GM12878 (cell line): Measurements from ENCODE around the gene HS1BP3. TPM values are rescaled to one million over a fixed set of nuclear protein-coding genes. Genes with fewer than 3 reads are reported as not detected.

Experiments
- BHLHE40 ChIP-seq, 2 experiments: fragments of 450-650 bp in 1 of 2; IDR thresholded peaks; 2 replicates each; pipeline ENCODE4 v1.6.1; 2011 to 2017; ENCODE audit warnings: low read depth in 2 of 2, borderline replicate concordance in 1 of 2, improper control_type of control experiment in 1 of 2, low read length in 1 of 2, mild to moderate bottlenecking in 1 of 2
- FOS ChIP-seq: IDR thresholded peaks from 3 replicates; pipeline ENCODE4 v1.6.1; 2011; ENCODE audit warnings: borderline replicate concordance; ENCODE audit not compliant: insufficient read length; ENCODE audit errors: extremely low read depth
- MTA2 ChIP-seq: fragments of 450-650 bp; IDR thresholded peaks from 2 replicates; pipeline ENCODE4 v1.6.1; 2016; ENCODE audit warnings: low read depth, mild to moderate bottlenecking, moderate library complexity
- NR2F1 ChIP-seq: fragments of 450-650 bp; conservative IDR thresholded peaks from 2 replicates; pipeline ENCODE4 v1.6.1; 2017; ENCODE audit warnings: mild to moderate bottlenecking
- PAX5 ChIP-seq: IDR thresholded peaks from 2 replicates; pipeline ENCODE4 v1.6.1; 2011; ENCODE audit warnings: low read depth, low read length, borderline replicate concordance
- RAD51 ChIP-seq: fragments of 450-650 bp; IDR thresholded peaks from 2 replicates; pipeline ENCODE4 v1.6.1; 2016; ENCODE audit warnings: moderate library complexity, mild to moderate bottlenecking, inconsistent platforms
- RCOR1 ChIP-seq: conservative IDR thresholded peaks from 2 replicates; pipeline ENCODE4 v1.6.1; 2012; ENCODE audit warnings: low read depth, low read length, improper control_type of control experiment
- STAT1 ChIP-seq: fragments of 450-650 bp; conservative IDR thresholded peaks from 2 replicates; pipeline ENCODE4 v1.6.1; 2014; ENCODE audit warnings: antibody characterized with exemption, mild to moderate bottlenecking
- TCF7 ChIP-seq: IDR thresholded peaks from 2 replicates; pipeline ENCODE4 v1.6.1; 2014; ENCODE audit warnings: antibody characterized with exemption, borderline replicate concordance
- ZBTB40 ChIP-seq: fragments of 450-650 bp; IDR thresholded peaks from 2 replicates; pipeline ENCODE4 v1.6.1; 2016; ENCODE audit warnings: mild to moderate bottlenecking, moderate library complexity, borderline replicate concordance
- ZNF384 ChIP-seq: IDR thresholded peaks from 2 replicates; pipeline ENCODE4 v1.6.1; 2012; ENCODE audit warnings: low read depth, mild to moderate bottlenecking, low read length, improper control_type of control experiment, borderline replicate concordance
- polyA plus RNA-seq, 11 experiments: library from polyadenylated mRNA; depleted of rRNA in 4 of 11; unstranded in 6 of 11; stranded (reverse) in 5 of 11; fragments of >200 nt; fragmentation: Nextera tagmentation in 4 of 11; fragmentation: Illumina TruSeq in 1 of 11; extraction: Ambion mirVana in 4 of 11; extraction: Trizol in 1 of 11; gene quantifications; 1 replicate in 1 of 11; 2 replicates in 10 of 11; pipeline versions ENCODE4 v1.2.1 to v1.2.3, GENCODE V29; 2011 to 2016; ENCODE audit warnings: inconsistent platforms in 2 of 11, missing spikeins in 2 of 11, low read depth in 1 of 11
- total RNA-seq, 4 experiments: library from RNA; depleted of rRNA in 3 of 4; stranded (reverse); fragments of >200 nt in 3 of 4; fragmentation: Illumina TruSeq in 1 of 4; extraction: Trizol in 1 of 4; gene quantifications; 2 replicates each; pipeline versions ENCODE4 v1.2.1 to v1.2.3, GENCODE V29; 2013 to 2021
- TF ChIP-seq, protein P1 (sequence below): fragments of 450-650 bp; IDR thresholded peaks from 2 replicates; pipeline ENCODE4 v1.6.1; 2017; ENCODE audit warnings: antibody characterized with exemption, mild to moderate bottlenecking, moderate library complexity
- TF ChIP-seq, protein P2 (sequence below): fragments of 450-650 bp; IDR thresholded peaks from 2 replicates; pipeline ENCODE4 v1.6.1; 2017; ENCODE audit warnings: mild to moderate bottlenecking
- TF ChIP-seq, protein P3 (sequence below): fragments of 450-650 bp; IDR thresholded peaks from 2 replicates; pipeline ENCODE4 v1.6.1; 2018; ENCODE audit warnings: mild to moderate bottlenecking, low read depth, moderate library complexity; ENCODE audit not compliant: partially characterized antibody
- TF ChIP-seq, protein P4 (sequence below): fragments of 450-650 bp; IDR thresholded peaks from 2 replicates; pipeline ENCODE4 v1.6.1; 2016; ENCODE audit warnings: mild to moderate bottlenecking

HS1BP3 gene
- total and polyA plus RNA-seq, 10 of the 15 experiments (the other 5 are each of a cell fraction or from before 2014, with no cell fraction given), result 0.47 to 7.2 (median 4.6) TPM

DNA sequence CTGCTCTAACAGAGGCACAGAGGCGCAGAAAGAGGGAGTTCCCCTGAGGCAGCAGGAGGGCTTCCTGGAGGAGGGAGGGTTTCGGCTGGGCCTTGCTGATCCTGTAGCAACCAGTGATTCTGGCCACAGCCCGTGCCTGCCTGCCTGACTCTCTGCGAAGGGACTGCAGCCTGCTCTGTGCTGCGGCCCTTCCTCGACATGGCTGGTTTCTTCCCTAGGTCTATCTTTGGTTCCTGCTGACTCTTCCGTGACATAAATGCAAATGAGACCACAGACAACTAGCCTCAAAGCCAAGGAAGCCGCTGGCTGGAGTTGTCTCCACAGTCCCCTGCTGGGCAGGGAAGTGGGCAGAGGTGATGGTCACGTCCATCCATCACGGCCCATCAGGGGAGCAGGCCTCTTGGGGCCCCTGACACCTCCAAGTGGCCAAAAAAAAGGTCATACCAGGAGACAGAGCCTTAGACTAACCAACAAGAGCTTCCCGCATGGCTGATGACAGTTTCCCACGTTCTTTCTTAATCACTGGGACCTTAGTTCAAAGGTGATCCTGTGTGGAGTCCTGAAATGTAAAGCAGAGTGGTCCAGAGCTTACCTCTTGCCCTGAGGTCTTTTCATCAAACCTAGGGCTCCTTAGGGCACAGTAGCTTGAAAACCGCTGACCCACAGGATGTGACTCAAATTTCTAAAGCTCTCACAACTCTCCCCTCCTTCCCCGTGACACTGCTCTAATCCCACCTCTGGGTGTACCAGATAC lies 55.3 kb downstream of the HS1BP3 start (continued):
- TF ChIP-seq FOS (no peak), PAX5 (peak; percentile 94), MTA2 (peak; percentile 75), ZNF384 (no peak), STAT1 (0 out of 2 replicates have a peak, but pooled peaks have one; percentile 82), NR2F1 (peak; percentile 91), ZBTB40 (no peak), RCOR1 (no peak), BHLHE40 (IDR thresholded peaks at IDR 0.05; ENCODE audit: borderline replicate concordance in 1 of 2, low read depth in 2 of 2, low read length in 1 of 2) (peak; percentile 90 to 93), TCF7 (no peak), RAD51 (no peak)
- TF ChIP-seq, protein P1, sequence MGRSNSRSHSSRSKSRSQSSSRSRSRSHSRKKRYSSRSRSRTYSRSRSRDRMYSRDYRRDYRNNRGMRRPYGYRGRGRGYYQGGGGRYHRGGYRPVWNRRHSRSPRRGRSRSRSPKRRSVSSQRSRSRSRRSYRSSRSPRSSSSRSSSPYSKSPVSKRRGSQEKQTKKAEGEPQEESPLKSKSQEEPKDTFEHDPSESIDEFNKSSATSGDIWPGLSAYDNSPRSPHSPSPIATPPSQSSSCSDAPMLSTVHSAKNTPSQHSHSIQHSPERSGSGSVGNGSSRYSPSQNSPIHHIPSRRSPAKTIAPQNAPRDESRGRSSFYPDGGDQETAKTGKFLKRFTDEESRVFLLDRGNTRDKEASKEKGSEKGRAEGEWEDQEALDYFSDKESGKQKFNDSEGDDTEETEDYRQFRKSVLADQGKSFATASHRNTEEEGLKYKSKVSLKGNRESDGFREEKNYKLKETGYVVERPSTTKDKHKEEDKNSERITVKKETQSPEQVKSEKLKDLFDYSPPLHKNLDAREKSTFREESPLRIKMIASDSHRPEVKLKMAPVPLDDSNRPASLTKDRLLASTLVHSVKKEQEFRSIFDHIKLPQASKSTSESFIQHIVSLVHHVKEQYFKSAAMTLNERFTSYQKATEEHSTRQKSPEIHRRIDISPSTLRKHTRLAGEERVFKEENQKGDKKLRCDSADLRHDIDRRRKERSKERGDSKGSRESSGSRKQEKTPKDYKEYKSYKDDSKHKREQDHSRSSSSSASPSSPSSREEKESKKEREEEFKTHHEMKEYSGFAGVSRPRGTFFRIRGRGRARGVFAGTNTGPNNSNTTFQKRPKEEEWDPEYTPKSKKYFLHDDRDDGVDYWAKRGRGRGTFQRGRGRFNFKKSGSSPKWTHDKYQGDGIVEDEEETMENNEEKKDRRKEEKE, result no peak
- TF ChIP-seq, protein P2, sequence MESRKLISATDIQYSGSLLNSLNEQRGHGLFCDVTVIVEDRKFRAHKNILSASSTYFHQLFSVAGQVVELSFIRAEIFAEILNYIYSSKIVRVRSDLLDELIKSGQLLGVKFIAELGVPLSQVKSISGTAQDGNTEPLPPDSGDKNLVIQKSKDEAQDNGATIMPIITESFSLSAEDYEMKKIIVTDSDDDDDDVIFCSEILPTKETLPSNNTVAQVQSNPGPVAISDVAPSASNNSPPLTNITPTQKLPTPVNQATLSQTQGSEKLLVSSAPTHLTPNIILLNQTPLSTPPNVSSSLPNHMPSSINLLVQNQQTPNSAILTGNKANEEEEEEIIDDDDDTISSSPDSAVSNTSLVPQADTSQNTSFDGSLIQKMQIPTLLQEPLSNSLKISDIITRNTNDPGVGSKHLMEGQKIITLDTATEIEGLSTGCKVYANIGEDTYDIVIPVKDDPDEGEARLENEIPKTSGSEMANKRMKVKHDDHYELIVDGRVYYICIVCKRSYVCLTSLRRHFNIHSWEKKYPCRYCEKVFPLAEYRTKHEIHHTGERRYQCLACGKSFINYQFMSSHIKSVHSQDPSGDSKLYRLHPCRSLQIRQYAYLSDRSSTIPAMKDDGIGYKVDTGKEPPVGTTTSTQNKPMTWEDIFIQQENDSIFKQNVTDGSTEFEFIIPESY, result no peak
- TF ChIP-seq, protein P3, sequence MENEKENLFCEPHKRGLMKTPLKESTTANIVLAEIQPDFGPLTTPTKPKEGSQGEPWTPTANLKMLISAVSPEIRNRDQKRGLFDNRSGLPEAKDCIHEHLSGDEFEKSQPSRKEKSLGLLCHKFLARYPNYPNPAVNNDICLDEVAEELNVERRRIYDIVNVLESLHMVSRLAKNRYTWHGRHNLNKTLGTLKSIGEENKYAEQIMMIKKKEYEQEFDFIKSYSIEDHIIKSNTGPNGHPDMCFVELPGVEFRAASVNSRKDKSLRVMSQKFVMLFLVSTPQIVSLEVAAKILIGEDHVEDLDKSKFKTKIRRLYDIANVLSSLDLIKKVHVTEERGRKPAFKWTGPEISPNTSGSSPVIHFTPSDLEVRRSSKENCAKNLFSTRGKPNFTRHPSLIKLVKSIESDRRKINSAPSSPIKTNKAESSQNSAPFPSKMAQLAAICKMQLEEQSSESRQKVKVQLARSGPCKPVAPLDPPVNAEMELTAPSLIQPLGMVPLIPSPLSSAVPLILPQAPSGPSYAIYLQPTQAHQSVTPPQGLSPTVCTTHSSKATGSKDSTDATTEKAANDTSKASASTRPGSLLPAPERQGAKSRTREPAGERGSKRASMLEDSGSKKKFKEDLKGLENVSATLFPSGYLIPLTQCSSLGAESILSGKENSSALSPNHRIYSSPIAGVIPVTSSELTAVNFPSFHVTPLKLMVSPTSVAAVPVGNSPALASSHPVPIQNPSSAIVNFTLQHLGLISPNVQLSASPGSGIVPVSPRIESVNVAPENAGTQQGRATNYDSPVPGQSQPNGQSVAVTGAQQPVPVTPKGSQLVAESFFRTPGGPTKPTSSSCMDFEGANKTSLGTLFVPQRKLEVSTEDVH, result no peak
- TF ChIP-seq, protein P4, sequence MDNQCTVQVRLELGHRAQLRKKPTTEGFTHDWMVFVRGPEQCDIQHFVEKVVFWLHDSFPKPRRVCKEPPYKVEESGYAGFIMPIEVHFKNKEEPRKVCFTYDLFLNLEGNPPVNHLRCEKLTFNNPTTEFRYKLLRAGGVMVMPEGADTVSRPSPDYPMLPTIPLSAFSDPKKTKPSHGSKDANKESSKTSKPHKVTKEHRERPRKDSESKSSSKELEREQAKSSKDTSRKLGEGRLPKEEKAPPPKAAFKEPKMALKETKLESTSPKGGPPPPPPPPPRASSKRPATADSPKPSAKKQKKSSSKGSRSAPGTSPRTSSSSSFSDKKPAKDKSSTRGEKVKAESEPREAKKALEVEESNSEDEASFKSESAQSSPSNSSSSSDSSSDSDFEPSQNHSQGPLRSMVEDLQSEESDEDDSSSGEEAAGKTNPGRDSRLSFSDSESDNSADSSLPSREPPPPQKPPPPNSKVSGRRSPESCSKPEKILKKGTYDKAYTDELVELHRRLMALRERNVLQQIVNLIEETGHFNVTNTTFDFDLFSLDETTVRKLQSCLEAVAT, result 0 out of 2 replicates have a peak, but pooled peaks have one; percentile 70
